Measurements from ENCODE around the gene MORN2.

DNA sequence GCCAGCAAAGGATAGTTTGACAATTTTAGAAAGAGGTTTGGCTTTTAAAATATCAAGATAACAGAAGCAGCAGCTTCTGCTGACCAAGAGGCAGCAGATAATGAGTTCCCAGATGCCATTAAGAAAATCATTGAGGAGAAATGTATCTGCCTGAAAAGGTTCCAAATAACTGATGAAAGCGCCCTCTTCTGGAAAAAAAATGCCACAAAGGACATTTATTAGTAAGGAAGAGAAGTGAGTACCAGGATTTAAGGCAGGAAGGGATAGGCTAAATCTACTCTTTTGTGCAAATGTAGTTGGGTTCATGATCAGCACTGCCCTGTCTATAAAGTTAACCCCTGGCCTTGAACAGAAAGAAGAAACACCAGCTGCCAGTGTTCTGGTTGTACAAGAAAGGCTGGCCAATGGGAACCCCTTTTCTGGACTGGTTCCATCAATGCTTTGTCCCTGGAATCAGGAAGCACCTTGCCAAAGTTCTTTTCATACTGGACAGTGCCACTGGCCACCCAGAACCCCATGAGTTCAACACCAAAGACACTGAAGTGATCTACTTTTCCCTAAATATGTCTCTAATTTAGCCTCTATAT is 40.7 kb upstream of the MORN2 start:
- TF ChIP-seq, protein P1, sequence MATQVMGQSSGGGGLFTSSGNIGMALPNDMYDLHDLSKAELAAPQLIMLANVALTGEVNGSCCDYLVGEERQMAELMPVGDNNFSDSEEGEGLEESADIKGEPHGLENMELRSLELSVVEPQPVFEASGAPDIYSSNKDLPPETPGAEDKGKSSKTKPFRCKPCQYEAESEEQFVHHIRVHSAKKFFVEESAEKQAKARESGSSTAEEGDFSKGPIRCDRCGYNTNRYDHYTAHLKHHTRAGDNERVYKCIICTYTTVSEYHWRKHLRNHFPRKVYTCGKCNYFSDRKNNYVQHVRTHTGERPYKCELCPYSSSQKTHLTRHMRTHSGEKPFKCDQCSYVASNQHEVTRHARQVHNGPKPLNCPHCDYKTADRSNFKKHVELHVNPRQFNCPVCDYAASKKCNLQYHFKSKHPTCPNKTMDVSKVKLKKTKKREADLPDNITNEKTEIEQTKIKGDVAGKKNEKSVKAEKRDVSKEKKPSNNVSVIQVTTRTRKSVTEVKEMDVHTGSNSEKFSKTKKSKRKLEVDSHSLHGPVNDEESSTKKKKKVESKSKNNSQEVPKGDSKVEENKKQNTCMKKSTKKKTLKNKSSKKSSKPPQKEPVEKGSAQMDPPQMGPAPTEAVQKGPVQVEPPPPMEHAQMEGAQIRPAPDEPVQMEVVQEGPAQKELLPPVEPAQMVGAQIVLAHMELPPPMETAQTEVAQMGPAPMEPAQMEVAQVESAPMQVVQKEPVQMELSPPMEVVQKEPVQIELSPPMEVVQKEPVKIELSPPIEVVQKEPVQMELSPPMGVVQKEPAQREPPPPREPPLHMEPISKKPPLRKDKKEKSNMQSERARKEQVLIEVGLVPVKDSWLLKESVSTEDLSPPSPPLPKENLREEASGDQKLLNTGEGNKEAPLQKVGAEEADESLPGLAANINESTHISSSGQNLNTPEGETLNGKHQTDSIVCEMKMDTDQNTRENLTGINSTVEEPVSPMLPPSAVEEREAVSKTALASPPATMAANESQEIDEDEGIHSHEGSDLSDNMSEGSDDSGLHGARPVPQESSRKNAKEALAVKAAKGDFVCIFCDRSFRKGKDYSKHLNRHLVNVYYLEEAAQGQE (IDR thresholded peaks at IDR 0.05; ENCODE audit: insufficient read depth in 1 of 2, low read depth in 2 of 2, low read length in 2 of 2), result no peak
- no peak for TF ChIP-seq SIN3A (IDR thresholded peaks at IDR 0.05; ENCODE audit: borderline replicate concordance, insufficient read depth, low read length)
